GM19372 (cell line): ENCODE results near the gene SH3GL3.

Experiments
- ATAC-seq: cut with Tn5 transposase; IDR thresholded peaks from one replicate; pipeline ENCODE4 v1.9.1; 2021; ENCODE audit warnings: mild to moderate bottlenecking, low read depth, moderate library complexity; ENCODE audit not compliant: unreplicated experiment

The SH3GL3 gene

GRCh38 chr15:83446904-83447709, at the start of gene SH3GL3:
TSS of gene SH3GL3 (plus strand) at chr15:83447341. CDS start at chr15:83447534, 193 bp downstream.
- no peak for ATAC-seq

GRCh38 chr15:83398626-83399025, 48.5 kb upstream of the SH3GL3 start:
- ATAC-seq: no peak

- no peak for ATAC-seq
Measured at GRCh38 chr15:83404121-83404520, 43.0 kb upstream of the SH3GL3 start.

GRCh38 chr15:83410532-83410931, 36.6 kb upstream of the SH3GL3 start:
- no peak for ATAC-seq

- ATAC-seq: no peak
Measured at GRCh38 chr15:83413054-83413719, 34.0 kb upstream of the SH3GL3 start.

GRCh38 chr15:83422081-83422480, 25.1 kb upstream of the SH3GL3 start:
- no peak for ATAC-seq

GRCh38 chr15:83422541-83422940, 24.6 kb upstream of the SH3GL3 start:
- no peak for ATAC-seq

- no peak for ATAC-seq
Measured at GRCh38 chr15:83424101-83424500, 23.0 kb upstream of the SH3GL3 start.

GRCh38 chr15:83430441-83430840, 16.7 kb upstream of the SH3GL3 start:
- no peak for ATAC-seq

GRCh38 chr15:83431521-83431920, 15.6 kb upstream of the SH3GL3 start:
- ATAC-seq: no peak

GRCh38 chr15:83435202-83435601, 11.9 kb upstream of the SH3GL3 start:
- no peak for ATAC-seq

- no peak for ATAC-seq
Measured at GRCh38 chr15:83435782-83436181, 11.4 kb upstream of the SH3GL3 start.

GRCh38 chr15:83436513-83437158, 10.5 kb upstream of the SH3GL3 start:
- ATAC-seq: no peak

- no peak for ATAC-seq
Measured at GRCh38 chr15:83443076-83443847, 3.9 kb upstream of the SH3GL3 start.

- no peak for ATAC-seq
Measured at GRCh38 chr15:83444936-83445335, 2.2 kb upstream of the SH3GL3 start.

GRCh38 chr15:83445643-83446042, 1.5 kb upstream of the SH3GL3 start:
- no peak for ATAC-seq

GRCh38 chr15:83446417-83446816, 724 bp upstream of the SH3GL3 start:
- ATAC-seq: no peak

- ATAC-seq: no peak
Measured at GRCh38 chr15:83449250-83449671, 2.1 kb downstream of the SH3GL3 start.

- ATAC-seq: no peak
Measured at GRCh38 chr15:83449937-83450506, 2.9 kb downstream of the SH3GL3 start.

GRCh38 chr15:83457149-83457548, 10.0 kb downstream of the SH3GL3 start:
- ATAC-seq: no peak
